Thyroid gland (tissue), 4 donors: ENCODE results near the gene SOCS7.

ENCODE experiments used
- POLR2A ChIP-seq, 2 donors: fragments of 450-650 bp; IDR thresholded peaks; one replicate each; pipeline ENCODE4 v1.6.1; 2017; ENCODE audit warnings: antibody characterized with exemption in 2 of 2, mild to moderate bottlenecking in 2 of 2, moderate library complexity in 1 of 2
- TF ChIP-seq, protein P1 (sequence below), 6 experiments: fragments of 200-600 bp in 3 of 6; fragments of 450-650 bp in 3 of 6; sonication (generic) in 3 of 6; IDR thresholded peaks; one replicate each; pipeline ENCODE4 v1.5.1; 2016 to 2019; ENCODE audit warnings: antibody characterized with exemption in 6 of 6, mild to moderate bottlenecking in 2 of 6, inconsistent platforms in 1 of 6, moderate library complexity in 1 of 6

DNA sequence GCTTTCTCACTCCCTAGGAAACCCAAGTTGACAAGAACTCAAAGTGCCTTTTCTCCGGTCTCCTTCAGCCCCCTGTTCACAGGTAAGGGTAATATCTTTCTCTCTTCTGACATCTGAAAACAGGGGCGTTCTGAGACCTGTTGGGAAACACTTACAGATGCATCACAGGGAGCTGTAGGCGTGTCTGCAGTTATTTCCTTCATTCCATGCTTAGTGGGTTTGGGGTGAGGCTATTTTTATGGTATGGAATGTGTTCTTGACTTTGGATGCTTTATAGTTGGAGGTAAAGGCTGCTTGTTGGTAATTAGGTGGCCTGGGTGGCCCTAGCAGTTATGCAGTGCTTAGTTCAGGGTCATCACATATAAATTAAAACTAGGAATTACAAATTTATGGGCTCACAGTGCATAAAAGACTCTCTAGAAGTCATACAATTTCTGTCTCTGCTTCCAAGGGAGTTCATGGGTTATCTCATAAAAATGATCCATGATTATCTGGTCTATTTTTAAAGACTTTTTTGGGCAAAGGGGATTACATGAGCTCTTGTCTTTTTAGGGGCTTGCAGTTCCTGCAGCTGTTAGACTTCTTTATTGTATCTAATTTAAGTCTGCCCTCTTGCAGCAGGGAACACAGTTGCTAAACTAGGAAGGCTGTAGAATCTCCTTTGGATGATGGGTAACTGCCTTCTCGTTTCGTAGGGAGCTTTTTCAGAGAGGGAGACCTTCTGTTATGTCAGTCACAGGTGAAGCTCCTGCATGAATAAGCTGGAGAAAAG is 10.2 kb downstream of the SOCS7 start:
- TF ChIP-seq, protein P1, sequence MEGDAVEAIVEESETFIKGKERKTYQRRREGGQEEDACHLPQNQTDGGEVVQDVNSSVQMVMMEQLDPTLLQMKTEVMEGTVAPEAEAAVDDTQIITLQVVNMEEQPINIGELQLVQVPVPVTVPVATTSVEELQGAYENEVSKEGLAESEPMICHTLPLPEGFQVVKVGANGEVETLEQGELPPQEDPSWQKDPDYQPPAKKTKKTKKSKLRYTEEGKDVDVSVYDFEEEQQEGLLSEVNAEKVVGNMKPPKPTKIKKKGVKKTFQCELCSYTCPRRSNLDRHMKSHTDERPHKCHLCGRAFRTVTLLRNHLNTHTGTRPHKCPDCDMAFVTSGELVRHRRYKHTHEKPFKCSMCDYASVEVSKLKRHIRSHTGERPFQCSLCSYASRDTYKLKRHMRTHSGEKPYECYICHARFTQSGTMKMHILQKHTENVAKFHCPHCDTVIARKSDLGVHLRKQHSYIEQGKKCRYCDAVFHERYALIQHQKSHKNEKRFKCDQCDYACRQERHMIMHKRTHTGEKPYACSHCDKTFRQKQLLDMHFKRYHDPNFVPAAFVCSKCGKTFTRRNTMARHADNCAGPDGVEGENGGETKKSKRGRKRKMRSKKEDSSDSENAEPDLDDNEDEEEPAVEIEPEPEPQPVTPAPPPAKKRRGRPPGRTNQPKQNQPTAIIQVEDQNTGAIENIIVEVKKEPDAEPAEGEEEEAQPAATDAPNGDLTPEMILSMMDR (IDR thresholded peaks at IDR 0.05), result no peak
- TF ChIP-seq POLR2A (IDR thresholded peaks at IDR 0.05), result no peak
